Left lung (tissue), 10 donors: ENCODE data around the gene MYO1A. TPM values are rescaled to one million over a fixed set of nuclear protein-coding genes. Genes with fewer than 3 reads are reported as not detected.
A peak's percentile ranks its signal among the peaks of the same experiment; 100 is the strongest.

ENCODE experiments used
- ATAC-seq: fragments of 200-7000 bp; cut with Tn5 transposase; one replicate; pipeline ENCODE4 v1.9.1; 2020; ENCODE audit warnings: moderate library complexity
- DNase-seq, 4 donors: peaks; one replicate each; pipeline ENCODE4 v3.0.0-alpha.2; 2013 to 2020
- H3K27ac ChIP-seq, 2 donors: fragments of 200-600 bp; sonication (generic) in 1 of 2; one replicate each; pipeline versions ENCODE4 v1.5.0 to v1.8.0; 2020 to 2021
- H3K27me3 ChIP-seq, 2 donors: fragments of 200-600 bp; sonication (generic) in 1 of 2; one replicate each; pipeline versions ENCODE4 v1.5.0 to v1.8.0; 2020 to 2021
- H3K36me3 ChIP-seq, 2 donors: fragments of 200-600 bp; sonication (generic) in 1 of 2; one replicate each; pipeline versions ENCODE4 v1.5.0 to v1.8.0; 2020 to 2021
- H3K4me1 ChIP-seq, 2 donors: fragments of 200-600 bp; one replicate each; pipeline ENCODE4 v1.8.0; 2021
- H3K4me3 ChIP-seq, 2 donors: fragments of 200-600 bp; sonication (generic) in 1 of 2; one replicate each; pipeline versions ENCODE4 v1.5.0 to v1.8.0; 2020 to 2021; ENCODE audit warnings: mild to moderate bottlenecking in 1 of 2
- H3K9me3 ChIP-seq, 2 donors: fragments of 200-600 bp; sonication (generic) in 1 of 2; one replicate each; pipeline versions ENCODE4 v1.5.0 to v1.8.0; 2020 to 2021
- CTCF ChIP-seq, 2 donors: fragments of 200-600 bp; sonication (generic) in 1 of 2; IDR thresholded peaks; one replicate each; pipeline versions ENCODE4 v1.5.0 to v1.8.0; 2021; ENCODE audit warnings: antibody characterized with exemption in 2 of 2
- intact Hi-C, 2 donors: fragments of 100-400 bp; cut with DNase I; formaldehyde crosslinking; loops; one replicate each; pipeline versions ENCODE4 v1.11.2 to v1.14.2; 2022
- polyA plus RNA-seq, 6 donors: library from polyadenylated mRNA; unstranded; fragments of 120-200 nt; gene quantifications; one replicate each; pipeline ENCODE4 v1.2.1, GENCODE V29; 2013; ENCODE audit not compliant: insufficient read length in 6 of 6
- total RNA-seq, 2 donors: library from RNA; stranded (reverse); fragmentation: NEBNext Ultra II Directional; extraction: Animal tissue kit (Norgen Biotek cat#: 25700); gene quantifications; one replicate each; pipeline ENCODE4 v1.2.1, GENCODE V29; 2021
- donor health status: DM: no; HTN: yes; CAD: no.
- donor health status: DM: no; HTN: no; CAD: no.

Gene MYO1A
- total and polyA plus RNA-seq, 8 donors, result 0.07 to 0.29 (median 0.19) TPM; not detected in 2

GRCh38 chr12:57087691-57088353, 37.9 kb upstream of the MYO1A start:
- intact Hi-C loops, result no loop called here

DNA sequence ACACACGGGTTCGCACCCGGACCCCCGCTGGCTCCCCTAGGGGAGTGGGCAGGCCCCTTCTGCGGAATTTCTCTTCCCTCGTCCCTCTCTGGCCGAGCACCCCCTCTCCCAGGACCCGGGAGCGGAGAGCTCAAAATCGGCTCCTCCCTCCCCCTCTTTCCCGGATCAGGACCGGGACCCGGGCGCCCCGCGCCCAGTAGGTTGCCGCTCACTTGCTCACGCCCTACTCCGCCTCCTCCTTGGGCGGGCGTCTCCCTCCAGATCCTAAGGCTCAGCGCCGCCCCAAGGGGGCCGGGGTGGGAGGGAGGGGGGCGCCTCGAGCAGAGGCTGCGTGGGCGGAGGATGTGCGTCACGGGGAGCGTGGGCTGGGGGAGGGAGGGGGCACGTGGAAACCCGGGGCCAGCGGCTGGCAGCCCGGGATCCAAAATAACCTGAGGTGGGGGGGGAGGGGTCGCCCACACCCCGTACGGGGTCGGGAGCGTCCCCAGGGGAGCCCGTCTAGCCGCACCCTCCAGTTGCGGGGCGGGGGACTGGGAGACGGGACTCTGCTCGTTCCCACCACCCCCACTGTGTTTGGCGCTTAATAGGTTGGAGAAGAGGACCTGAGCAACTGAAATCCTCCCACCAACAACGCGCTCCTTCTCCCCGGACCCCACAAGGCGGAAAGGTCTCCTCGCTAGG, 37.2 kb upstream of the MYO1A start:
- peak overlapping the region; percentile 97 to 100 for H3K27ac ChIP-seq
- H3K9me3 ChIP-seq, result no peaks in the 10 kb centered on the region
- peaks cover 0 to 14% of the 10 kb centered on the region in 2 donors for H3K36me3 ChIP-seq
- DNase-seq, result peak; percentile 81 to 96 (median 94)
- H3K27me3 ChIP-seq, result peaks cover 0 to 6% of the 10 kb centered on the region in 2 donors
- peaks cover 26 to 51% of the 10 kb centered on the region in 2 donors for H3K4me1 ChIP-seq
- peak overlapping the region; percentile 79 to 80 for H3K4me3 ChIP-seq
- intact Hi-C loops, result no loop called here
- no peak for TF ChIP-seq CTCF (IDR thresholded peaks at IDR 0.05)
- ATAC-seq, result peak; percentile 65

More at GRCh38 chr12:57087691-57088353, 37.9 kb upstream of the MYO1A start:
- DNase-seq (peak; percentile 92 to 98 (median 93)), ATAC-seq (peak; percentile 60)
- peaks cover 26 to 57% of the 10 kb centered on the region in 2 donors for H3K4me1 ChIP-seq
- H3K27me3 ChIP-seq, result peaks cover 0 to 6% of the 10 kb centered on the region in 2 donors
- peak overlapping the region; percentile 79 to 80 for H3K4me3 ChIP-seq
- H3K36me3 ChIP-seq, result peaks cover 0 to 20% of the 10 kb centered on the region in 2 donors
- no peaks in the 10 kb centered on the region for H3K9me3 ChIP-seq
- TF ChIP-seq CTCF (IDR thresholded peaks at IDR 0.05), result no peak
- peak overlapping the region; percentile 97 to 100 for H3K27ac ChIP-seq

DNA sequence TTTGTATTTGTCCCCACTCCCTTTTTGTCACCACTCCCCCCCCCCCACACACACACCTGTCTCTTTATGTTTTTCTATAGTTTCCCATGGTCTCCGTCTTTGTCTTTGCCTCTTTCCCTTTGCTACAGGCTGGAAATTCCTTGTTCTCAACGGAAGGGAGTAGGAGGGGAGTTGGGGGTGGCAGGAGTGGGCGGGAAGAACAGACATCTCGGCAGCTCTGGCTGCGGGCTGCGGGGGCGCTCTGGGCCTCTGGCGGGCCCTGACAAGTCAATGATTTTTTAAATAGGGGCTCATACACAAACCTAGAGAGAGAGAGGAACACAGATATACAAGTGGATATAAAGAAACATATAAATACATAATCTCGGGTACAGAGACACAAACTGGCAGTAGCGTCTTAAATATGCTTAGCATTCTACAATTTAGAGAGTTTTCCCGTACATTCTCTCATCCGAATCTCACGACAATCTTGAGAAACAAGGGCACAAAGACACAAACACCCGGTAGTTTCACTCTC, 36.6 kb upstream of the MYO1A start:
- intact Hi-C loops, result no loop called here
- Histone ChIP-seq H3K4me1 (peaks cover 23 to 45% of the 10 kb centered on the region in 2 donors), H3K27me3 (peaks cover 0 to 6% of the 10 kb centered on the region in 2 donors), H3K9me3 (no peaks in the 10 kb centered on the region), H3K4me3 (peak overlapping the region; percentile 79 to 80), H3K36me3 (peaks cover 0 to 8% of the 10 kb centered on the region in 2 donors), H3K27ac (peak overlapping the region; percentile 97 to 100)
- no peak for ATAC-seq
- peak in 1 of 2 donors; percentile 17 for TF ChIP-seq CTCF (IDR thresholded peaks at IDR 0.05)
- DNase-seq, result peak; percentile 71 to 92 (median 80)

- peaks cover 0 to 6% of the 10 kb centered on the region in 2 donors for H3K27me3 ChIP-seq
- ATAC-seq, result no peak
- peaks cover 18 to 40% of the 10 kb centered on the region in 2 donors for H3K4me1 ChIP-seq
- no peaks in the 10 kb centered on the region for H3K9me3 ChIP-seq
- H3K4me3 ChIP-seq, result peak overlapping the region; percentile 79 to 80
- TF ChIP-seq CTCF (IDR thresholded peaks at IDR 0.05), result no peak
- intact Hi-C loops, result no loop called here
- H3K36me3 ChIP-seq, result peaks cover 0 to 3% of the 10 kb centered on the region in 2 donors
- DNase-seq, result peak in 2 of 4 donors; percentile 72 to 87
- H3K27ac ChIP-seq, result peak overlapping the region; percentile 97 to 100
Observed at GRCh38 chr12:57085999-57086492, 36.1 kb upstream of the MYO1A start.

- Histone ChIP-seq H3K27me3 (no peaks in the 10 kb centered on the region), H3K4me3 (no peak overlapping the region), H3K4me1 (peaks cover 16 to 23% of the 10 kb centered on the region in 2 donors), H3K9me3 (no peaks in the 10 kb centered on the region), H3K27ac (no peak overlapping the region), H3K36me3 (no peaks in the 10 kb centered on the region)
- no peak for ATAC-seq
- no peak for TF ChIP-seq CTCF (IDR thresholded peaks at IDR 0.05)
- no peak for DNase-seq
- intact Hi-C loops, result no loop called here
Observed at GRCh38 chr12:57080855-57081254, 30.9 kb upstream of the MYO1A start.
